PC-9 (cell line): ENCODE results near the gene EDEM2. TPM values are rescaled to one million over a fixed set of nuclear protein-coding genes. Genes with fewer than 3 reads are reported as not detected.
"Not testable (repeated sequence)": the region's sequence is repeated elsewhere in the genome, so short reads cannot be mapped to it uniquely, and the experiment has no call there.

ENCODE experiments used
- BruUV-seq: library from RNA; stranded (reverse); fragments of 400-500 nt; replicated peaks from 2 replicates; lab custom pipeline; 2021; lab: Mats Ljungman, UMichigan
- CTCF ChIA-PET: fragments of 300-600 bp; sonication (Branson Sonifier 250); formaldehyde crosslinking; loops from one replicate; lab custom pipeline; 2022; ENCODE audit warnings: antibody characterized with exemption; lab: Charles Lee
- POLR2A ChIA-PET: fragments of 300-600 bp; sonication (Branson Sonifier 250); formaldehyde crosslinking; loops from one replicate; lab custom pipeline; 2022; ENCODE audit warnings: antibody characterized with exemption; ENCODE audit not compliant: unreplicated experiment; lab: Charles Lee
- DNase-seq, 2 experiments: peaks; one replicate each; pipeline versions ENCODE4 v3.0.0 to v3.0.0-alpha.2; 2015 to 2022; ENCODE audit warnings: mixed read lengths in 1 of 2
- H2AFZ ChIP-seq: fragments of 200-600 bp; sonication (generic); 2 replicates; pipeline ENCODE4 v1.8.1; 2017; ENCODE audit warnings: antibody characterized with exemption
- H3F3A ChIP-seq: fragments of 200-600 bp; sonication (generic); 2 replicates; pipeline ENCODE4 v1.8.1; 2017; ENCODE audit warnings: antibody characterized with exemption, mild to moderate bottlenecking, low read depth; ENCODE audit not compliant: insufficient read depth
- H3K27ac ChIP-seq: fragments of 200-600 bp; sonication (generic); 2 replicates; pipeline ENCODE4 v1.6.1; 2016; ENCODE audit warnings: mixed run types
- H3K27me3 ChIP-seq: fragments of 200-600 bp; sonication (generic); 2 replicates; pipeline ENCODE4 v1.6.1; 2016; ENCODE audit warnings: low read depth, mixed run types; ENCODE audit not compliant: insufficient read depth
- H3K36me3 ChIP-seq: fragments of 200-600 bp; sonication (generic); 2 replicates; pipeline ENCODE4 v1.6.1; 2016; ENCODE audit warnings: low read depth, mixed run types
- H3K4me1 ChIP-seq: fragments of 200-600 bp; sonication (generic); replicated peaks from 2 replicates; pipeline ENCODE4 v1.6.1; 2016; ENCODE audit warnings: mixed run types; ENCODE audit not compliant: insufficient read depth
- H3K4me2 ChIP-seq: fragments of 200-600 bp; sonication (generic); 2 replicates; pipeline ENCODE4 v1.6.1; 2017; ENCODE audit warnings: mixed run types
- H3K4me3 ChIP-seq: fragments of 200-600 bp; sonication (generic); 2 replicates; pipeline ENCODE4 v1.6.1; 2016; ENCODE audit warnings: mixed run types
- H3K79me2 ChIP-seq: fragments of 200-600 bp; sonication (generic); 2 replicates; pipeline ENCODE4 v1.6.1; 2017; ENCODE audit warnings: low read depth, mixed run types
- H3K9me2 ChIP-seq: fragments of 200-600 bp; sonication (generic); 2 replicates; pipeline ENCODE4 v1.8.1; 2017; ENCODE audit warnings: mild to moderate bottlenecking; ENCODE audit not compliant: insufficient read depth
- H3K9me3 ChIP-seq: fragments of 200-600 bp; sonication (generic); 2 replicates; pipeline ENCODE4 v1.8.1; 2016; ENCODE audit warnings: low read depth; ENCODE audit not compliant: insufficient read depth
- H4K20me1 ChIP-seq: fragments of 200-600 bp; sonication (generic); 2 replicates; pipeline ENCODE4 v1.8.1; 2017; ENCODE audit not compliant: insufficient read depth
- CTCF ChIP-seq: fragments of 200-600 bp; sonication (generic); conservative IDR thresholded peaks from 2 replicates; pipeline ENCODE4 v1.6.1; 2017; ENCODE audit warnings: mixed run types, antibody characterized with exemption, mild to moderate bottlenecking, moderate library complexity
- EZH2 ChIP-seq: fragments of 200-600 bp; sonication (generic); IDR thresholded peaks from 2 replicates; pipeline ENCODE4 v1.8.0; 2017; ENCODE audit warnings: antibody characterized with exemption, low read depth
- intact Hi-C: fragments of 100-400 bp; cut with micrococcal nuclease; formaldehyde crosslinking; loops from one replicate; pipeline ENCODE4 v1.10.0; 2022; ENCODE audit not compliant: unreplicated experiment
- total RNA-seq: library from RNA; stranded (reverse); gene quantifications from 2 replicates; pipeline ENCODE4 v1.2.3, GENCODE V29; 2021

EDEM2 gene
- total RNA-seq, 1 experiment from 2014 or later: 34.9 TPM

GRCh38 chr20:35079472-35080347 lies 67.4 kb downstream of the EDEM2 start:
- peaks cover 62% of the 10 kb centered on the region for H3K79me2 ChIP-seq
- intact Hi-C loops: no loop called here
- POLR2A ChIA-PET: interaction anchor here (0.6 kb wide), 1 partner anchor 119 kb away, joined by 4 read pairs; no protein-coding TSS in a partner anchor
- peaks cover 52% of the 10 kb centered on the region for H4K20me1 ChIP-seq
- no peaks in the 10 kb centered on the region for H3K9me3 ChIP-seq
- no peak overlapping the region for H3K4me3 ChIP-seq
- H3K27me3 ChIP-seq: no peaks in the 10 kb centered on the region
- no peaks in the 10 kb centered on the region for H3K4me1 ChIP-seq
- peaks cover 9% of the 10 kb centered on the region; the same call in 1 of the 2 replicates for H3F3A ChIP-seq
- BruUV-seq: no TSS peak
- CTCF ChIA-PET: interaction anchor here (0.8 kb wide), 1 partner anchor 18 kb away, joined by 15 read pairs; no protein-coding TSS in a partner anchor
- no peak overlapping the region for H3K4me2 ChIP-seq
- TF ChIP-seq CTCF (no peak), EZH2 (no peak)
- no peak overlapping the region for H2AFZ ChIP-seq
- H3K36me3 ChIP-seq: peaks cover 20% of the 10 kb centered on the region
- no peak for DNase-seq
- H3K9me2 ChIP-seq: no peaks in the 10 kb centered on the region
- H3K27ac ChIP-seq: no peak overlapping the region

- BruUV-seq: no TSS peak
- Histone ChIP-seq H3K9me2 (no peaks in the 10 kb centered on the region), H3K4me2 (no peak overlapping the region), H3K4me3 (no peak overlapping the region), H4K20me1 (peaks cover 39% of the 10 kb centered on the region), H3K4me1 (no peaks in the 10 kb centered on the region), H3K27ac (no peak overlapping the region), H3K9me3 (no peaks in the 10 kb centered on the region), H3K36me3 (peaks cover 20% of the 10 kb centered on the region), H3K27me3 (no peaks in the 10 kb centered on the region), H3K79me2 (peaks cover 48% of the 10 kb centered on the region), H3F3A (no peaks in the 10 kb centered on the region), H2AFZ (no peak overlapping the region)
- TF ChIP-seq EZH2 (no peak), CTCF (no peak)
- POLR2A ChIA-PET: no interaction called here
- DNase-seq: no peak
- CTCF ChIA-PET: interaction anchor here (0.8 kb wide), 1 partner anchor 204 kb away, joined by 4 read pairs; no protein-coding TSS in a partner anchor
- intact Hi-C loops: no loop called here
These were observed 69.3 kb downstream of the EDEM2 start for GRCh38 chr20:35077872-35078271.

- intact Hi-C loops: no loop called here
- TF ChIP-seq EZH2: no peak
- H3K9me3 ChIP-seq: no peaks in the 10 kb centered on the region
- ChIA-PET POLR2A (no interaction called here), CTCF (interaction anchor here (0.8 kb wide), 1 partner anchor 203 kb away, joined by 4 read pairs; no protein-coding TSS in a partner anchor)
- BruUV-seq: no TSS peak
- H3K9me2 ChIP-seq: no peaks in the 10 kb centered on the region
- no peaks in the 10 kb centered on the region for H3K4me1 ChIP-seq
- H3K4me3 ChIP-seq: no peak overlapping the region
- no peak overlapping the region for H3K27ac ChIP-seq
- no peaks in the 10 kb centered on the region for H3K27me3 ChIP-seq
- peaks cover 43% of the 10 kb centered on the region for H3K79me2 ChIP-seq
- peaks cover 20% of the 10 kb centered on the region for H3K36me3 ChIP-seq
- no peak overlapping the region for H3K4me2 ChIP-seq
- no peak for DNase-seq
- peaks cover 34% of the 10 kb centered on the region for H4K20me1 ChIP-seq
- no peak overlapping the region for H2AFZ ChIP-seq
- no peaks in the 10 kb centered on the region for H3F3A ChIP-seq
These were observed 69.8 kb downstream of the EDEM2 start for GRCh38 chr20:35077341-35077740.

- H3K4me1 ChIP-seq, CTCF ChIA-PET, BruUV-seq, DNase-seq, H3K9me2 ChIP-seq, H3K9me3 ChIP-seq, H3K27me3 ChIP-seq, H3K27ac ChIP-seq, H2AFZ ChIP-seq, intact Hi-C loops, H3K4me2 ChIP-seq, H3K4me3 ChIP-seq, POLR2A ChIA-PET: not testable (repeated sequence)
- H3F3A ChIP-seq: peaks cover 11% of the 10 kb centered on the region; the same call in 1 of the 2 replicates
- H3K36me3 ChIP-seq: peaks cover 24% of the 10 kb centered on the region; the same call in 1 of the 2 replicates
- peaks cover 25% of the 10 kb centered on the region for H3K79me2 ChIP-seq
- peaks cover 25% of the 10 kb centered on the region; the same call in 1 of the 2 replicates for H4K20me1 ChIP-seq
These were observed 75.5 kb downstream of the EDEM2 start for GRCh38 chr20:35071436-35072153.
